ENCODE measurements around the gene TBX4. TPM values are rescaled to one million over a fixed set of nuclear protein-coding genes. Genes with fewer than 3 reads are reported as not detected.
A peak's percentile ranks its signal among the peaks of the same experiment; 100 is the strongest.

TBX4 gene
- total RNA-seq, 4 donors from 2014 or later: not detected

DNA sequence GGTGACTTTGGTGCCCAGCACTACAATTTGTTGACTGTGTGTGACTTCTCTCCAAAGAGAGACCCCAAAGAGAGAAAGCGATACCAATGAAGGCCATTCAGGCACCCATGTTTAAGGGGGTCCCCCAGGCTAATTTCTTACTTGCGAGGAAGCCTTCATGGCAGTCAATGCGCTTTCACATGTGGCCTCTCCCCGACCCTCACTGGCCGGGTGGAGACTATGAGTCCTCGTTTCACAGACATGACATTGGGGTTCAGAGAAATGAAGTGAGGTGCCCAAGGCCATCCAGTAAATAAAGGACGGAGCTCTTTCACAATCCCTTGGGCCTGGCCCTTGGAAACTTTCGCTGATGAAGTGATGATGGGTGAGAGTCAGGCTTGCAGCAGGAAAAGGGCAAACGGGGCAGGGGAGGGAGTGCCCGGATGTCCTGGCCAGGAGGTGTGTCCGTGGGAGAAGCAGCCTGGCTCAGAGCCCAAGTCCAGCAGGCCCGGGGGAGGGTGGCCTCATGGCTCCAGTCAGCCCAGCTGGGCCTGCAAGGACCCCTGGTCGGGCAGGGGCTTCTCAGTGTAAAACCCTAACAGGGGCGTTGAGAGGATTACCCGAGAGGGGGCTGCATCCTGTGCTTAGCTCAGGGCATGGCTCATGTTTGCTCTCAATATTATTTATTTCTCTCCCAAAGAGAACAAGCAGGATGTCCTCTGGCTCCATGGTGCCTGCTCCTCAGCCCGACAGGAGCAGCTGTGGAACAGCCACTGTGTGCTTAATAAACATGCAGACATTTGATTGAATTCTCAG, 37.9 kb upstream of the TBX4 start:
- DNase-seq: peak; percentile 29 to 38
- intact Hi-C loops (cut with DNase I; ENCODE audit: low total_unique reads): no loop called here
- Histone ChIP-seq H3K27ac (no peak overlapping the region), H3K9me3 (no peaks in the 10 kb centered on the region), H3K4me3 (no peak overlapping the region), H3K27me3 (no peaks in the 10 kb centered on the region), H3K36me3 (no peaks in the 10 kb centered on the region), H3K4me1 (no peaks in the 10 kb centered on the region)
- TF ChIP-seq POLR2A (IDR thresholded peaks at IDR 0.05): no peak
- TF ChIP-seq, protein P1, sequence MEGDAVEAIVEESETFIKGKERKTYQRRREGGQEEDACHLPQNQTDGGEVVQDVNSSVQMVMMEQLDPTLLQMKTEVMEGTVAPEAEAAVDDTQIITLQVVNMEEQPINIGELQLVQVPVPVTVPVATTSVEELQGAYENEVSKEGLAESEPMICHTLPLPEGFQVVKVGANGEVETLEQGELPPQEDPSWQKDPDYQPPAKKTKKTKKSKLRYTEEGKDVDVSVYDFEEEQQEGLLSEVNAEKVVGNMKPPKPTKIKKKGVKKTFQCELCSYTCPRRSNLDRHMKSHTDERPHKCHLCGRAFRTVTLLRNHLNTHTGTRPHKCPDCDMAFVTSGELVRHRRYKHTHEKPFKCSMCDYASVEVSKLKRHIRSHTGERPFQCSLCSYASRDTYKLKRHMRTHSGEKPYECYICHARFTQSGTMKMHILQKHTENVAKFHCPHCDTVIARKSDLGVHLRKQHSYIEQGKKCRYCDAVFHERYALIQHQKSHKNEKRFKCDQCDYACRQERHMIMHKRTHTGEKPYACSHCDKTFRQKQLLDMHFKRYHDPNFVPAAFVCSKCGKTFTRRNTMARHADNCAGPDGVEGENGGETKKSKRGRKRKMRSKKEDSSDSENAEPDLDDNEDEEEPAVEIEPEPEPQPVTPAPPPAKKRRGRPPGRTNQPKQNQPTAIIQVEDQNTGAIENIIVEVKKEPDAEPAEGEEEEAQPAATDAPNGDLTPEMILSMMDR (IDR thresholded peaks at IDR 0.05): no peak

DNA sequence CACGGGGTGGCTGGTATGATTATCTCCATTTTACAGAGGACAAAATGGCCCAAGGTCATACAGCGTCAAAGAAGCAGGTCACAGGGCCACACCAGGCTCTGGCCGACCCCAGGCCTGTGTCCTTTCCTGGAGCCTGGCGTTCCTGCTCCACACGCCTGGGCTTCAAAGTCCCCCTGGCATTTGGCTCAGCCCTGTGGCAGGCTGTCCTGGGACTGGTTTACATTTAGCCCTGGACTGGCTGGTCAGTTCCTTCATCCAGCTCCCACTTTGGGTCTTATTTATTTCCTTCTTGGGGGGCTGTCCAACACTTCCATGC, 37.3 kb upstream of the TBX4 start:
- H3K4me1 ChIP-seq: no peaks in the 10 kb centered on the region

DNA sequence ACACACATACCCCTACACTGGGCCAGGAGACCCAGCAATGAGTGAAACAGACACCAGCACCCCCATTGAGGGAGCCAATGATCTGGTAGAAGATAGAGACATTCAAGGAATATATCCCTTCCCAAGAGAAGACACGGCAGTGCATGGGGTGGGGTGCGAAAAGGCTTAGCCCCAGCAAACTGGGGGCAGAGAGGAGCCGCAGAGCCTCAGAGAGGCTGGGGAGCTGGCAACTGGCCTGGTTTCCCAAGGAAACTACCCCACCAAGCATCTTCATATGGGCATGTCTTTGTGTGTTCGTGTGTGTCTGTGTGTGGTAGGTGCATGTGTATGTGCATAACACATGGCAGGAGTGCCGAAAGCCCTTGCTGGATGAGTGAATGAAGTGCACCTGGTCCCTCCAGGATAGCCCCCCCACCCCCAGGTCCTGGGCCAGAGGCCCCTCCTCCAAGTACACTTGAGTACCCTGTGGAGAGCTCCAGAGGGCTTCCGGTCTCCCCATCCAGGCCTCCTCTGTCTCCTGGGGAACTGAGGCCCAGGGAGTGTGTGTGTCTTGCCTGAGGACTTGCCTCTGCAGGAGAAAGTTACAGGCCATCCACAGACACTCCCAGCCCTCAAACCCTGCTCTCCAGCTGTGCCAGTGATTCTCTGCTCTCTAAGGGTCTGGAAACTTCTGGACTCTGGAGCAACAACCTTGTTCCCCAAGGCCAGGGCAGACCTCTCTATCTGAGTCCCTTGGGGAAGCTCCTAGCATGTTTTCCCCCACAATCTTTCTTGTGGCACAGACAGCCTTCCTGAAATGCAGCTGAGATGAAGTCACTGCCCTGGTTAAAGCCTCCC, 36.6 kb upstream of the TBX4 start:
- Histone ChIP-seq H3K9me3 (no peaks in the 10 kb centered on the region), H3K27me3 (no peaks in the 10 kb centered on the region), H3K4me3 (no peak overlapping the region), H3K4me1 (no peaks in the 10 kb centered on the region), H3K27ac (peak overlapping the region in 1 of 2 donors; percentile 65), H3K36me3 (no peaks in the 10 kb centered on the region)
- DNase-seq: no peak
- intact Hi-C loops (cut with DNase I; ENCODE audit: low total_unique reads): no loop called here
- TF ChIP-seq, protein P1 (IDR thresholded peaks at IDR 0.05): no peak
- no peak for TF ChIP-seq POLR2A (IDR thresholded peaks at IDR 0.05)

More for the DNA sequence above, 37.3 kb upstream of the TBX4 start:
- Histone ChIP-seq H3K9me3 (no peaks in the 10 kb centered on the region), H3K36me3 (no peaks in the 10 kb centered on the region), H3K4me3 (no peak overlapping the region), H3K27me3 (no peaks in the 10 kb centered on the region), H3K27ac (no peak overlapping the region)
- intact Hi-C loops (cut with DNase I; ENCODE audit: low total_unique reads): no loop called here
- no peak for DNase-seq
- no peak for TF ChIP-seq POLR2A (IDR thresholded peaks at IDR 0.05)
- TF ChIP-seq, protein P1 (IDR thresholded peaks at IDR 0.05): no peak

DNA sequence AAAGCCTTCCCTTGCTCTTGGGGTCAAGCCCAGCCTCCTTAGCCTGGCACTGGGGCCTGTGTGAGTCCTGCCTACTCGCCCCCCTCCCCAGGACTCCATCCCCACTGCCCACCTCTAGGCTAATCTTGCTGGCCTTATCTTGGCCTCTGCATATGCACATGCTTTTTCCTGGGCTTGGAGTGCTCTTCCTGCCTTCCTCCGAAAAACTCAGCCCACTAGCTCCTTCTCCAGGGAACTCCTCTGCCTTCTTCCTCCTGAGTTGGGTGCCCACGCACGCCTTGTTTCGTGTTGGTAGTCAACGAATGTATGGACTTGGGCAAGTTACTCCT, 36.0 kb upstream of the TBX4 start:
- no peak for DNase-seq
- intact Hi-C loops (cut with DNase I; ENCODE audit: low total_unique reads): no loop called here
- H3K27me3 ChIP-seq: no peaks in the 10 kb centered on the region
- H3K4me1 ChIP-seq: no peaks in the 10 kb centered on the region
- H3K4me3 ChIP-seq: no peak overlapping the region
- TF ChIP-seq, protein P1 (IDR thresholded peaks at IDR 0.05): no peak
- no peak for TF ChIP-seq POLR2A (IDR thresholded peaks at IDR 0.05)
- no peaks in the 10 kb centered on the region for H3K36me3 ChIP-seq
- no peaks in the 10 kb centered on the region for H3K9me3 ChIP-seq
- H3K27ac ChIP-seq: peak overlapping the region in 1 of 2 donors; percentile 65
